ENCODE results near the gene IFITM1.
A peak's percentile ranks its signal among the peaks of the same experiment; 100 is the strongest.
"Not testable (repeated sequence)": the region's sequence is repeated elsewhere in the genome, so short reads cannot be mapped to it uniquely, and the experiment has no call there.

Gene IFITM1

GRCh38 chr11:328012-328411, 14.2 kb downstream of the IFITM1 start:
- DNase-seq: no peak

GRCh38 chr11:328516-329100, 14.8 kb downstream of the IFITM1 start:
- not testable (repeated sequence) for DNase-seq

- DNase-seq: no peak
Observed at GRCh38 chr11:329886-330253, 16.0 kb downstream of the IFITM1 start.

GRCh38 chr11:330307-330693, 16.5 kb downstream of the IFITM1 start:
- DNase-seq: no peak

GRCh38 chr11:330694-331357, 17.0 kb downstream of the IFITM1 start:
- DNase-seq: peak; percentile 72

- DNase-seq: peak; percentile 59
Observed at GRCh38 chr11:331358-332060, 17.7 kb downstream of the IFITM1 start.

- DNase-seq: no peak
Observed at GRCh38 chr11:332651-333480, 19.0 kb downstream of the IFITM1 start.

- DNase-seq: not testable (repeated sequence)
Observed at GRCh38 chr11:333616-334263, 19.9 kb downstream of the IFITM1 start.

GRCh38 chr11:334264-334994, 20.6 kb downstream of the IFITM1 start:
- no peak for DNase-seq

GRCh38 chr11:335779-336658, 22.2 kb downstream of the IFITM1 start:
- no peak for DNase-seq

GRCh38 chr11:336659-337198, 22.9 kb downstream of the IFITM1 start:
- no peak for DNase-seq

GRCh38 chr11:337711-338110, 23.9 kb downstream of the IFITM1 start:
- no peak for DNase-seq

GRCh38 chr11:339963-340362, 26.1 kb downstream of the IFITM1 start:
- no peak for DNase-seq

GRCh38 chr11:340539-341512, 27.0 kb downstream of the IFITM1 start:
- no peak for DNase-seq

- DNase-seq: no peak
Observed at GRCh38 chr11:342328-342727, 28.5 kb downstream of the IFITM1 start.

GRCh38 chr11:344836-345578, 31.2 kb downstream of the IFITM1 start:
- DNase-seq: no peak

GRCh38 chr11:346529-346928, 32.7 kb downstream of the IFITM1 start:
- DNase-seq: no peak

GRCh38 chr11:349270-349954, 35.6 kb downstream of the IFITM1 start:
- not testable (repeated sequence) for DNase-seq

Data from NK-92 treated with Interleukin-12 subunit alpha and Interleukin-12 subunit beta, amount 100 ng/mL, for 24 hours (cell line).